HG02610 (cell line): ENCODE data around the gene CTLA4.

Experiments used
- ATAC-seq: cut with Tn5 transposase; IDR thresholded peaks from one replicate; pipeline ENCODE4 v1.9.1; 2021; ENCODE audit warnings: mild to moderate bottlenecking, moderate library complexity; ENCODE audit not compliant: unreplicated experiment

The CTLA4 gene

GRCh38 chr2:203889944-203890343, 22.4 kb downstream of the CTLA4 start:
- no peak for ATAC-seq

- ATAC-seq, result no peak
These were observed 23.2 kb downstream of the CTLA4 start for GRCh38 chr2:203890733-203891132.

- peak; percentile 55 for ATAC-seq
These were observed 23.9 kb downstream of the CTLA4 start for GRCh38 chr2:203891474-203891873.

GRCh38 chr2:203892207-203892606, 24.6 kb downstream of the CTLA4 start:
- ATAC-seq, result no peak

GRCh38 chr2:203893401-203893800, 25.8 kb downstream of the CTLA4 start:
- ATAC-seq, result no peak

- peak; percentile 15 for ATAC-seq
These were observed 26.3 kb downstream of the CTLA4 start for GRCh38 chr2:203893840-203894239.

GRCh38 chr2:203894262-203894661, 26.7 kb downstream of the CTLA4 start:
- ATAC-seq, result peak; percentile 76

GRCh38 chr2:203897544-203897943, 30.0 kb downstream of the CTLA4 start:
- ATAC-seq, result no peak

GRCh38 chr2:203898657-203899056, 31.1 kb downstream of the CTLA4 start:
- ATAC-seq, result no peak

GRCh38 chr2:203900253-203900652, 32.7 kb downstream of the CTLA4 start:
- no peak for ATAC-seq

GRCh38 chr2:203904022-203904421, 36.5 kb downstream of the CTLA4 start:
- no peak for ATAC-seq

- ATAC-seq, result no peak
These were observed 38.1 kb downstream of the CTLA4 start for GRCh38 chr2:203905656-203906055.

- no peak for ATAC-seq
These were observed 40.7 kb downstream of the CTLA4 start for GRCh38 chr2:203908066-203908796.

GRCh38 chr2:203908797-203909185, 41.2 kb downstream of the CTLA4 start:
- ATAC-seq, result no peak

- no peak for ATAC-seq
These were observed 41.8 kb downstream of the CTLA4 start for GRCh38 chr2:203909261-203909967.

- ATAC-seq, result no peak
These were observed 42.4 kb downstream of the CTLA4 start for GRCh38 chr2:203909974-203910373.

GRCh38 chr2:203913947-203914346, 46.4 kb downstream of the CTLA4 start:
- ATAC-seq, result no peak

GRCh38 chr2:203914546-203915182, 47.1 kb downstream of the CTLA4 start:
- ATAC-seq, result peak; percentile 63

- ATAC-seq, result no peak
These were observed 47.7 kb downstream of the CTLA4 start for GRCh38 chr2:203915256-203915655.

- ATAC-seq, result no peak
These were observed 49.2 kb downstream of the CTLA4 start for GRCh38 chr2:203916756-203917155.

- ATAC-seq, result no peak
These were observed 50.7 kb downstream of the CTLA4 start for GRCh38 chr2:203918264-203918663.

- ATAC-seq, result no peak
These were observed 51.3 kb downstream of the CTLA4 start for GRCh38 chr2:203918839-203919238.
